Testis (tissue), 2 donors: ENCODE results near the gene PTPRE.

ENCODE experiments used
- POLR2A ChIP-seq: fragments of 450-650 bp; IDR thresholded peaks from one replicate; pipeline ENCODE4 v1.6.1; 2017; ENCODE audit warnings: antibody characterized with exemption, mild to moderate bottlenecking, moderate library complexity
- TF ChIP-seq, protein P1 (sequence below), 3 experiments: fragments of 450-650 bp in 2 of 3; fragments of 200-600 bp in 1 of 3; sonication (generic) in 1 of 3; IDR thresholded peaks; one replicate each; pipeline ENCODE4 v1.5.1; 2016 to 2019; ENCODE audit warnings: antibody characterized with exemption in 3 of 3, mild to moderate bottlenecking in 2 of 3, moderate library complexity in 1 of 3

DNA sequence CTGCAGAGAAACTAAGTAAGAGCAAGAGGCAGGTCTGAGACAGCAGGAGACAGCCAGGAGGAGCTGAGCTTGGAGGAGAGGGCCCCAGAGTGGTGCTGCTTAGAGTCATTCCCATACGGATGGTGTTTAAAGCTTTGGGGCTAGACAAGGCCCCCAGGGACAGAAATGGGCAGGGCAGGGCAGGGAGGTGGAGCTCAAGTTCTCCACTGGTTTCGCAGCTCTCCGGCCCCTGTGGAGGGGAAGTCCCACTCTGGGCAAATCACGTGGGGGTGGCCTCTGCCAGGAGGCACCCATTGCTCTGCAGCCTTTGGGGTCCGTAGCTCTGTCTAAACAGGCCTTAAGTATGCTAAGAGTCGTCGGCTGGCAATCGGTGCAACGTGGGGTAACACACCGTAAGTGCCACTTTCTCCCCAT, 1.0 kb upstream of the PTPRE start:
- TF ChIP-seq, protein P1, sequence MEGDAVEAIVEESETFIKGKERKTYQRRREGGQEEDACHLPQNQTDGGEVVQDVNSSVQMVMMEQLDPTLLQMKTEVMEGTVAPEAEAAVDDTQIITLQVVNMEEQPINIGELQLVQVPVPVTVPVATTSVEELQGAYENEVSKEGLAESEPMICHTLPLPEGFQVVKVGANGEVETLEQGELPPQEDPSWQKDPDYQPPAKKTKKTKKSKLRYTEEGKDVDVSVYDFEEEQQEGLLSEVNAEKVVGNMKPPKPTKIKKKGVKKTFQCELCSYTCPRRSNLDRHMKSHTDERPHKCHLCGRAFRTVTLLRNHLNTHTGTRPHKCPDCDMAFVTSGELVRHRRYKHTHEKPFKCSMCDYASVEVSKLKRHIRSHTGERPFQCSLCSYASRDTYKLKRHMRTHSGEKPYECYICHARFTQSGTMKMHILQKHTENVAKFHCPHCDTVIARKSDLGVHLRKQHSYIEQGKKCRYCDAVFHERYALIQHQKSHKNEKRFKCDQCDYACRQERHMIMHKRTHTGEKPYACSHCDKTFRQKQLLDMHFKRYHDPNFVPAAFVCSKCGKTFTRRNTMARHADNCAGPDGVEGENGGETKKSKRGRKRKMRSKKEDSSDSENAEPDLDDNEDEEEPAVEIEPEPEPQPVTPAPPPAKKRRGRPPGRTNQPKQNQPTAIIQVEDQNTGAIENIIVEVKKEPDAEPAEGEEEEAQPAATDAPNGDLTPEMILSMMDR (IDR thresholded peaks at IDR 0.05): no peak
- no peak for TF ChIP-seq POLR2A
